ENCODE results near the gene DPH6.
"Not testable (repeated sequence)": the region's sequence is repeated elsewhere in the genome, so short reads cannot be mapped to it uniquely, and the experiment has no call there.

Gene DPH6

GRCh38 chr15:35431281-35431680 is 114.7 kb downstream of the DPH6 start:
- DNase-seq, result no peak

- no peak for DNase-seq
Observed at GRCh38 chr15:35430301-35430700, 115.7 kb downstream of the DPH6 start.

DNA sequence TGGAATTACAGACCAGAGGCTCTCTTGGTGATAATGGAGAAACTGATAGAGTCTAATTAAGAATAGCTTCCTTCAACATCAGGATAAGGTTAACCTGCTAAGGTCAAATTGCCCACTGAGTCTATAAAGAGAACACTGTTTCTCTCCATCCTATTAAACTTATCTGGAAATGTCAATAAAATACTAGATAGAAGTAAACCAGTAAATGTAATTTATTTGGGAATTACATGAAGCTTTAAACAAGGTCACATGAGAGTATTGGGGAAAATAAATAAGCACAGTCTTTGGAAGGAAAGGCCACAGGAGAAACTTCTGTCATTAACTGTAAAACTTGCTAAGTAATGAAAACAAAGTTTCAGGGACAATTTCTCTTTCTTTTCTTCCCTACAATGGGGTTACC is 118.5 kb downstream of the DPH6 start:
- DNase-seq, result no peak

DNA sequence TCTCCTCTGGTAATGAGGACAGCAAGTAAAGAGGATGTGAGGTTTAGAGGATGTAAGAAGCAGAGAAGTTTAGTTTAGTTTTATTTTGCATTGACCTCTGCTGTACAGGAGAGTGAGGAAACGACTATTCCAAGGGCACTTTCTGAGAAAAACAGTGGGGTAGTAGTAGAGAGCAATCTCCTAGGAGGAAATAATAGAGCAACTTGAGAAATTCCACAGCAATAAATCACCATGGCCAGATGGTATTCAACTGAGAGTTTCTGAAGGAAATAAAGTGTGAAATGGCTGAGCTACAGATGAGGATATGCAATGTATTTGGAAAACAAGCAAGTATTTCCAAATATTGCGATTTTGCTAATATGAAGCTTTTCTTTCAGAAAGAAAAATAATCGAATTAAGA is 118.9 kb downstream of the DPH6 start:
- DNase-seq, result no peak

GRCh38 chr15:35410775-35411174 is 135.2 kb downstream of the DPH6 start:
- DNase-seq, result no peak

DNA sequence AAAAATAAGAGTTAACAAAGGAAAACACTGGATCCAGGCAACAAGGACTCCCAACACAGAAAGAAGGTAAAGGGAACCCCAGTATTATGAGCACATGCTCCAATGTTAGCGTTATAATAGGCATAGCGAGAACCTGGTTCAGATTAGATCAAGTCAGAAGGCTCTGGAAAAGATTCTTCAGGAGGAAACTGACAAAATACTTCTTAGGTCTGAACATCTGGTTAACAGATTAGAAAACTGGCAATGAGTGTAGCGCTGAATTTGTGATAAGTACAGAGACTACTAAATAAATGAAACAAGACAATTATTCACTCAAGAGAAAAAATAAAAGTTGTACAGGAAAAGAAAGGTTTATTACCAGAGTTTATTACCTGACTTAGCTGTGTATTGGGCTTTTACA is 146.1 kb downstream of the DPH6 start:
- no peak for DNase-seq

- DNase-seq, result no peak
Observed at GRCh38 chr15:35397027-35397426, 148.9 kb downstream of the DPH6 start.

DNA sequence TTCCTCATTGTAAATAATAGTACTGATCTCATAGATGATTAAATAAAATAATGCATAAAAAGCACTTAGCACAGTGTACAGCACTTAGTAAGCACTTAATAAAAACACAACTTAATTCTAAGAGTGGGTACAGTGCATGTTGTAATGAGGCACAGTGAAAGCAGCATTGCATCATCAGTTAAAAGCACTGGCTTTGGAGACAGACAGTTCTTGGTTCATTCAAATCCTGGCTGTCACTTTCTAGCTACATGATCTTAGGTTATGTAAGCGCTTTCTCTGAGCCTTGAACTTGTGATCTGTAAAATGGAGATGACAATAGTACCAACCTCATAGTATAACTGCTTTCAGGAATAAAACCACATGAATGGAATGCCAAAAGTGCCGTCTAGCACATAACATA is 151.5 kb downstream of the DPH6 start:
- no peak for DNase-seq

DNA sequence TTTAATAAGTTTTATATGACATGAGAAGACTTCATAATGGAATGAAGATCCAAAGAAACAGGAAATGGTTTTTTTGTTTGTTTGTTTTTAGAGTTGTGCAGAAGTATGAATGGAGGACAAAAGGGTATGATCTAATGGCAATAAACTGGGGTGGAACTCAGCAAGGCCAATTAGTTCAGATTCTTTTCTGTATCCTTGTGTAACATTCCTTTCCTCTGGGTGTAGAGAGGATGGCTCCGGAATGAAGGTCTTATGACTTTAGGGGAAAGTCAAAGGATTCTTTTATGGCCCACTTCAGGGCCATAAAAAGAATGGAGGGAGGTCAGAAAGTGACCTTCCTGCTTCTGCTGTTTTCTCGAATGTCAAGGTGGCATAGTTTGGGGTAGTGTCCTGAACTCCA is 152.6 kb downstream of the DPH6 start:
- no peak for DNase-seq

DNA sequence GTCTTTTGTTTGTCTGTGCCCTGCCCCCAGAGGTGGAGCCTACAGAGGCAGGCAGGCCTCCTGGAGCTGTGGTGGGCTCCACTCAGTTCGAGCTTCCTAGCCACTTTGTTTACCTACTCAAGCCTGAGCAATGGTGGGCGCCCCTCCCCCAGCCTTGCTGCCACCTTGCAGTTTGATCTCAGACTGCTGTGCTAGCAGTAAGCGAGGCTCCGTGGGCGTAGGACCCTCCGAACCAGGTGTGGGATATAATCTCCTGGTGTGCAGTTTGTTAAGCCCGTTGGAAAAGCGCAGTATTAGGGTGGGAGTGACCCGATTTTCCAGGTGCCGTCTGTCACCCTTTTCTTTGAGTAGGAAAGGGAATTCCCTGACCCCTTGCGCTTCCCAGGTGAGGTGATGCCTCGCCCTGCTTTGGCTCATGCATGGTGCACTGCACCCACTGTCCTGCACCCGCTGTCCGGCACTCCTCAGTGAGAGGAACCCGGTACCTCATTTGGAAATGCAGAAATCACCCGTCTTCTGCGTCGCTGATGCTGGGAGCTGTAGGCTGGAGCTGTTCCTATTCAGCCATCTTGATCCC is 154.5 kb downstream of the DPH6 start:
- DNase-seq, result not testable (repeated sequence)

DNA sequence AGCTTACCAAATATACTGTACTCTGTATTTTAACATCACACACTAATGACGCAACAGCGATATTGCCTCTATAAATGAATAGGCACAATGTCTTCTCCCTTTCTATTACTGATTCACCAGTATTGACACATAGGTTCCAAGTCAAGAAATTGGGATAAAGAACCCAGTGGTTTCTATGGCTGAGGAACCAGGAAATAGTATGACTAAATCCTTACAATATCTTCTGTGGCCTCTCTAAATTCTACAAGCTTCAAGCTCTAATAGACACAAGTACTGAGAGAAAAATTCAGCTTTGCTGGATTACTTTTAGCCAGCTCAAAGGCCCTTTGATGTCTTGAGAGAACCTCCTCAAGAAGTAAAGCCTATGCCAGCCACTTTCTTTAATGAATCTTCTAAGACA is 162.5 kb downstream of the DPH6 start:
- no peak for DNase-seq

GRCh38 chr15:35381328-35381727 is 164.6 kb downstream of the DPH6 start:
- DNase-seq, result no peak

DNA sequence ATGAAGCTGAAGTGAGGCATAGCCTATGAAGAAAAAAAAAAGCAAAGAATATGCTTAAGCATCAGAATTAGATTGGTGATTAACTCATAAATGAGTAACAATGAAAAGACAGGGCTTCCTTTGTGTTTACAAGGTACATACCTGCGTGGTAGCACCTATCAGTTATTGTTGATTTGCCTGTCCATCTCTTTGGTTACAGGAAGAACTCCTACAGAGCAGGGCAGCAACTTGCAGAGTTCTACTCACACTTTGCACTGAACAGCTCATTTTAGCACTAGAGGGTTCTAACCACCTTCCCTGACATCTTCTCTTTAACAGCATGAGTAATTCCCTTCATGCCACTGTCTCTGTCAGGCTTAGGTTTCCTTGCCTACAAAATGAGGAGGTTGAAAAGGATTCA is 166.0 kb downstream of the DPH6 start:
- DNase-seq, result no peak

DNA sequence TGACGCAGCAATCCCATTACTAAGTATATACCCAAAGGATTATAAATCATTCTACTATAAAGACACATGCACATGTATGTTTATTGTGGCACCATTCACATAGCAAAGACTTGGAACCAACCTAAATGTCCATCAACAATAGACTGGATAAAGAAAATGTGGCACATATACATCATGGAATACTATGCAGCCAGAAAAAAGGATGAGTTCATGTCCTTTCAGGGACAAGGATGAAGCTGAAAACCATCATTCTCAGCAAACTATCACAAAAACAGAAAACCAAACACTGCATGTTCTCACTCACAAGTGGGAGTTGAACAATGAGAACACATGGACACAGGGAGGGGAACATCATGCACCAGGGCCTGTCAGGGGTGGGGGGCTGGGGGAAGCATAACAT is 167.5 kb downstream of the DPH6 start:
- not testable (repeated sequence) for DNase-seq

GRCh38 chr15:35376707-35377106 is 169.3 kb downstream of the DPH6 start:
- no peak for DNase-seq

DNA sequence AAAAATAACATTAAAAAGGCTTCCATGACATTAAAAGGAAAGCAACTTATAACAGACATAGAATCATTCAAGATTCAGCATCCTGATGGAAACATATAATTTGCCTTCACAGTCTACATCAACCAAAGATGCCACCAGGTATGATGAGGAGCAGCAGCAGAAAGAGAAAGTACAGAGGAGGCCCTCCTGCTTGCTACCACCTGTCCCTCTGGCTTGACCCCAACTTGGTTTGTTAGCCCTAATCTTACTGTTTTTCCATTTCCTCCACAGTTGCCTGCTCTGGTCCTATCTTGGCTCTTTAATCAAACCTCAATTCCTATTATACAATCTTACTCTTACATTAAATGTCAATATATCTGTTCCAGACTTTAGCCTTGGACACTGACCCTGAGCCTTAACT is 171.3 kb downstream of the DPH6 start:
- no peak for DNase-seq

GRCh38 chr15:35362195-35362829 is 183.7 kb downstream of the DPH6 start:
- no peak for DNase-seq

GRCh38 chr15:35358824-35359223 is 187.1 kb downstream of the DPH6 start:
- no peak for DNase-seq

GRCh38 chr15:35351059-35351458 is 194.9 kb downstream of the DPH6 start:
- no peak for DNase-seq

DNA sequence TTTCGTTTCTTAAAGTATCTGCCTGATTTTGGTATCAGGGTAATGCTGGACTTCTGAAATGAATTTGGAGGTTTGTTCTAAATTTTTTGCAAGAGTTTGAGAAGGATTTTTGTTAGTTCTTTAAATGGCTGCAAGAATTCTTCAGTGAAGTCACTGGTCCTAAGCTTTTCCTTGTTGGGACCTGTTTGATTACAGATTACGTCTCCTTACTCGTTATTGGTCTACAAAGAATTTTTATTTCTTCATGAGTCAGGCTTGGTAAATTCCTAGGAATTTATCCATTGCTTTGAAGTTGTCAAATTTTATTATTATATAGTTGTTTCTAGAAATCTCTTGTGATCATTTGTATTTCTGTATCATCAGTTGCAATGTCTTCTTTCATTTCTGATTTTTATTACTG is 196.0 kb downstream of the DPH6 start:
- DNase-seq, result no peak

- no peak for DNase-seq
Observed at GRCh38 chr15:35330916-35331315, 215.0 kb downstream of the DPH6 start.

DNA sequence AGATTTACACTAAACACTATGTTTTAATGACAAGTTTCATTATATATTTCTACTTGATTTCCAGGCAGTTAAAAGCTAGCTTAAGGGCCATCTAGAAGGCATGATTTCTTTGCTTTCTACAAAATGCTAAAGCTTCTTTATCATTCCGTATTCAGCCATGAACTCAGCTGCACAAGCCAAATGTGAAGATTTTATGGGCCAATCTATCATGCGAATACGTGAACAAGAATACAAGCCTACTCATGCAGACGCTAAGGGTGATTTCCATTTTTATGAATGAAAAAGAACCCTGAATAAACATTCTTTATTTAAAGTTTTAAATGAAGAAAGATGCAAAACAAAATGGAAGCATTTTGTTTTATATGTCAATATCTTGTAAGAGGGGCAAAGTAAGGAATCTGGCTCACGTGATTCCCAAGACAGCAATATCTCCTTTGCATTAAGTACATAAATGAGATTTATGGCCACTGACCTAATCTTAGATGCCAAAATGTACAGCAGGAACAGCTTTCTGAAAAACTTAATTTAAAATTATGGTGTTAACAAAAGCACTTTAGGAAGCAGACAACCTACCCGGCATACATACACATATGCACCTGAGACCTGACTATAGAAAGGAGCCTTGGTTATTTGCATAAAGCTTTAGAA is 215.8 kb downstream of the DPH6 start:
- no peak for DNase-seq

DNA sequence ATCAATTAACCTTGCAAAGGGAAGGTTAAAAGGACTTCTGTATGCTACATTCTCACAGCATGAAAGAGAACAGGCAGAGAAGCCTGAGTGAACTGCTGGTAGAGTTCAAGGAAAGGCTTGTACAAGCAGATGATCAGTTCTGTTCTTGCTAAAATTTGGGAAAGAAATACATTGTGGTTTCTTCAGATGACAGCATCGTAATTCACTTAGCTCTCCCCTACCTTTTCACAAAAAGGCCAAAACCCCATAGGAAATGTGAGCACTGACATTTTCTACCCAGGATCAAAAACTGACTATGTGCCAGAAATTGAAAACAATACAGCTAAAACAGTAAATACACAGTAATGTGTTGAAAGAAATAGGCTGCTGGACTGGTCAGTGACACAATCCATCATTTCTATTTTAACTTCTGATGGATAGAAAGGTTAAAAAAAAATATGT is 216.4 kb downstream of the DPH6 start:
- DNase-seq, result no peak

DNA sequence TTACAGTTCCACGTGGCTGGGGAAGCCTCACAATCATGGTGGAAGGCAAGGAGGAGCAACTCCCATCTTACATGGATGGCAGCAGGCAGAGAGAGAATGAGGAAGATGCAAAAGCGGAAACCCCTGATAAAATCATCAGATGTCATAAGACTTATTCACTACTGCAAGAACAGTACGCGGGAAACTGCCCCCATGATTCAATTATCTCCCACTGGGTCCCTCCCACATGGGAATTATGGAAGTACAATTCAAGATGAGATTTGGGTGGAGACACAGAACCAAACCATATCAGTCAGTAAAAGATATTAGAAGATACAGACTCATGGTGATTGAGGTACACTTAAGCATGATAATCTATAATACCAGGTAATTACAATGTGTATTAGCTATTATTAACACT is 217.1 kb downstream of the DPH6 start:
- not testable (repeated sequence) for DNase-seq

DNA sequence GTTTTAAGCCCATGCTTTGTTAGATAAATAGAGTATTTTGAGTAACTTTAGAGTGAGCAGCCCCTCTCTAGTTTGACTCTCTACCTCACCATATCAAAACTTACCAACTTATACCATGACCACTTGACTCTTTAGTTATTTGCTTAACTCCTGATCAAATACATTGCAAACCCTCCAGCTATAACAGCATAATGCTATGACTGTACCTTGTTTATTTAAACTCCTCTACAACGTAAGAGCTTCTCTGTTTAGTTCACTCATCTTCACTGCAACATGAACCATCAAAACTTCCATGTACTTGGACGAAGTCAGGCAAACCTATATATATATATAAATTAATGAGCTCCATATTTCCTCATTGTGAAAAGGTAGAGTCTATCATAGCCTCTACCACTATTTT is 218.2 kb downstream of the DPH6 start:
- DNase-seq, result no peak
